HG02571 (cell line): Measurements from ENCODE around the gene ISM1.

Experiments
- ATAC-seq: cut with Tn5 transposase; IDR thresholded peaks from one replicate; pipeline ENCODE4 v1.9.1; 2021; ENCODE audit warnings: mild to moderate bottlenecking, moderate library complexity; ENCODE audit not compliant: unreplicated experiment

The ISM1 gene

DNA sequence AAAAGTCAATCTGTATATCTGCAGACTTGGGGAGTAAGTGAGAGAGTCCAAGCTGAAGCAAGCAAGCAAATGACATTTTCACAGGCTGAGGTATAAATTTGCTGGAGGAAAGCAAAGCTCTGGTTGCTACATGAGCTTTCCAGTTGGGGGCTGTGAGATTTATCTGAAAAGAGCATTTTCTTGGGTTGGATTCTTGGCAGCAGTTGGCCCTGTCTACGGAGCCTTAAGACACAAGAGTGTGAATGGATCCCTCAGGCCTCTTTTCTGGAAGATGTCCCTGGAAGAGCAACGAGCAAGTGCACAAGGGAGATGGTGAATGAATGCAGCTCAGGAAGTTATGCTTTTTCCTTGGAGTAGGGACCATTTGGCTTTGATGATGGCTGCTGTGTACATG, 30.8 kb downstream of the ISM1 start:
- no peak for ATAC-seq

DNA sequence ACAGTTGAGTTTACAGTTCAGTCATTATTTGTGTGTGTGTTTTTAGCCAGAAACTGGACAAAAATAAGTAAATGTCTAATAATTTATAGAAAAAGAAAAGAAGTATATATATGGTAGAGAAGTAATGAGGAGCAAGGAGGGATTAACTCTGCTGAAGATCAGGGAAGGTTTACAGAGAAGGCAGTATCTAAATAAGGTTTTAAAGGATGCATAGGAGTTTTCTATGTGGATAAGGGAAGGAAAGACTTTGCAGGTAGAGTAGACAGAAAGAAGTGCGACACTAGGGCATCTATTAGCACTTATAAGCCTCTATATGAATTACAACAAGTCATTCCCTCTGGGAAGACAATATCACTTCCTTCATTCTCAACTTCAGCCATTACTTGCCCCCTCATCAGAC, 34.3 kb downstream of the ISM1 start:
- no peak for ATAC-seq

DNA sequence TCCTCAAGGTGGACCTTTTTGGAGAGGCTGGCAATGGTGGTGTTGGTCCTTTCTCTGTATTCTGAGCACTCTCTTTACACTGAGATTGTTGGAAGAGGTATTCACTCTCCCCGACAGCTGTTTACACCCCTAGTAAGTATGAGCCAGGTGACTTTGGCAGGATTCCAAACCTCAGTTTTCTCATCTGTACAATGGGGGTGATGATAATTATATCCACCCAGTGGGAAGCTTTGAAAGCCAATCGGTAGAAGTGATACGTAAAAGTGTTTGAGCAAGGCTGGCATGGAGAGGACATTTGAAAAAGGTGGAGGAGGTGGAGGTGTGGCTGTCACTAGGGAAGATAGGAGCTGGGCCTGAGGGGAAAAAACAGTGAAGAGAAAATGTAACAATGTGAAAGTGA, 35.5 kb downstream of the ISM1 start:
- ATAC-seq, result no peak

DNA sequence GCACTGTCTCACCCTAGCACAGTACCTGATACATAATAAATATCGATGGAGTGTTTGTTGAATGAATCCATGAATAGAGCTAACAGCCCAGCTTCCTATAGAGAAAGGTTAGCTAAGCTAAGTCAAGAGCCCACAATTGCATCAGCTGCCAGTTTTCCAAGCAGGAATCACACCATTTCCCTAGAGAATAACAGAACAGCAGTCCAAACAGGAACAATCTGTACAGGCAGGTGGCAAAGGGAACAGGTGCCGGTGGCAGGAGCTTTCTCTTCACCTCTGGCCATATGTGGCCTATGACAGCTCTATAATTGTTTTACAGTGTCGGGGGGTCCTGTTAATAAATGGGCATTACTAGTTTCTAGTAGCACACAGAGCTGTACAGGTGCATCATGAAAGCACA, 38.8 kb downstream of the ISM1 start:
- ATAC-seq, result no peak

DNA sequence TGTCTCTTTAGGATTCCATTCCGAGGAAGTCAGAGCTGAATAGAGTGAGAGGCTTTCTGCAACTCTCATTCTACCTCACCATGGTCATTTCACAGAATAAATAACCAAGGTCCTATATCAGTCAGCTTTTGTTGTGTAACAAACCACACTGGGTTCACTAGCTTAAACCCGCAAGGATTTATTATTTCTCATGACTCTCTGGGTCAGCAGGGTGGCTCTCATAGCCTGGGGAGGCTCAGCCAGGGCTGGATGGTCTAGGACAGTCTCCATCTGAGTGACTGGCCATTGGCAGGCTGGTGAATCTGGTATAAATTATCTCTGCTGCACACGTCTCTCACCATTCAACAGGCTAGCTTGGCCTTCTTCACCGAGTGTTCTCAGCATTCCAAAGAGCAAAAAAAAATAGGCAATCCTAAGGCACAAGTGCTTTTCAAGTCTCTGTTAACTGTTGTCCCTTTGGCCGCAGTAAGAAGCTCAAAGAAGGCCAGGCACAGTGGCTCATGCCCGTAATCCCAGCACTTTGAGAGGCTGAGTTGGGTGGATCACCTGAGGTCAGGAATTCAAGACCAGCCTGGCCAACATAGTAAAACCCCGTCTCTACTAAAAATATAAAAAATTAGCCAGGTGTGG, 39.7 kb downstream of the ISM1 start:
- no peak for ATAC-seq

DNA sequence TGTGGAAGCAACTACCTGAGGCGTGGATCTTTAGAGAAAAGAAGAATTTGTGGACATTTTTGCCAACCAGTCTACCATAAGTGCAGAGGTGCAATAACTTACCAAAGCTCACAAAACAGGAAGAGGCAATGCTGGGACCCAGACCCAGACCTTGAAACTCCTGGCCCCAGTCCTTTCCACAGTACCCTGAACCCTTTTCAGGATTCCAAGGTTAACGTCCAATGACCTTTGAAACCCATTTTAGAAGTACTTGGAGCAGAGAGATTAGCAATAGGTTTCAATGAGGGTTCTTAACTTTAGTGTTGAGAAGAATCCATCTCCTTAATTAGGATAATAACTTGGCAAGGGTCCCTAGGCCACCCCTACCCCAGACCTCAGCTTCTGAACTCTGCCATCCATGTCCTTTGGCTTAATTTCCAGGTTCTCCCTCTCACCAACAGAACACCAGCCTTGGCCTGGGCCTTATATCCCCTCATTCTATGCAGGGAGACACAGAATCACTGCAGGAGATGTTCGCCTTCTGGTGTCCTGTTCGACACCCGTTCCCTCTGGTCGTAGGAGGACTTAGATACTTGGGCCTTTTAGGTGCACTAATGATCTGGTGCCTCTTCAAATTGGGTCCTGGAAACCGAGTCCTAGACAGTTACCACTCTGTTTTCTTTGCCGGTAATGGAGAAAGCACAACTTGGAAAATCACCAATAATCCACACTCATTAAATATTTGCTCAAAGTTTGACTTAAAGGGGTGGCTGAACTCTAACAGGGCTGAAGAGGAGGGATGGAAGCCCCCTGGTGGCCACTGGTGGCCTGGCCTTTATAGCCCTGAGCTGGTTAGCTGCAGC, 40.6 kb downstream of the ISM1 start:
- ATAC-seq, result no peak

DNA sequence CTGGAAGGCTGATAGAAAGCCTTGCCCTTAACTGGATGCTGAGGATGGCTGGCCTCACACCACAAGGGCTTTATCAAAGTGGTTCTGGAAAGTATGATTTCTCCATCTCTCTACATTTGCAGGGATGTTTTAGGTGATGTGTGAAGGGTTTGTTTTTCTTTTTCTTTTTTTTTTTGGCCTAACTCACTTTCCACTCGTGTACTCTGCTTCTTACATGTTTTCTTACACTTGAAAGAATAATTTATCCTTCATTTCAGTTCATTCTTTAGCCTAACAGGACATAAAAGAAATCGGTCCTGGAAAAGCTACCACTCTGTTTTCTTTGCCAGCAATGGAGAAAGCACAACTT, 41.2 kb downstream of the ISM1 start:
- ATAC-seq, result no peak

DNA sequence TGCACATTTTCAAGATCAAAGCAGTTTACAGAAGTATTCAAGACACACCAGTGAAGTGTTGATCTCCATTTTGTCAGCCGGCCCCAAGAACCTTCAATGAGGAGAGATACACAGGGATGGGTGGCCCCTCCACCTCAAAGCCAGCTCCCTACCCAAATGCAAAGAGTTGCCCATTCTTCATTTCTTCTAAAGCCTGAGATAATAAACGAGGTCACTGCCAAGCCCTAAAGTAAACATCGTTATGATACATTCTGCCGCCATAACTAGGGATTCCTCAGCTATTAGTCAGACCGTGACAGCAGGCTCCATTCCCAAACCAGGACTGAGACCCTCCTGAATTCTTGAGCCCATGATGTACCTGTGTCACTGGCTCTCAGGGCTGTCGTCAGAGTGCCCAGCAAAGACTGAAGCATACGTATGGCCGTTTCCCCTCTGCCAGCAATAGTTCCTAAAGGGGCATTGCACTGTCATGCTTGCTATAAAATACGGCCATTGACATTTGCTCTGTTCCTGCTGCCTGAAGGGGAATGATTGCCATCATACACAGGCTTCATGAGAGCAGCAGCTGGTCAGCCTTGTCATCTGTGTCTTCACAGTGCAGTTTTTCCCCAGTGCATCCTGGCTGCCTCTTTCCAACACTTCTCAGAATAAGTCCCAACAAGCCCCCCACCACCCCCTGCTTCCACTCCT, 41.7 kb downstream of the ISM1 start:
- no peak for ATAC-seq

DNA sequence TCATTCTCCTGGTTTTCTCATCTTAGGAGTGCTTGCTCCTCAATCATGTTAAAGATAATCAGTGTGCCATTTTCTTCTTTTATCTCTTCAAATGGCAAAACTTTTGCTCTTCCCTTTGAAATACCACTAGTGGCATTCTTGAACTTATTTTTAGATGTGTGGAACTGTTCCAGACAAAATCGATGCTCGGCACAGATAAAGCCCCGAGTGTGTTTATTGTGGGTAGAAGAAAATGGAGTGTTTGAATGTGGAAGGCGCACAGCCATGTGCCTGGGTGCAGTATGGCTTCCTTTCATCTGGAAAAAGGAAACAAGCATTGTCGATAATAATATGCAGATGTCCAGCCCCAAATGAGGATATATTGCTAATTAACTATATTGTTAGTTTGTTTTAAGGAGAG, 42.4 kb downstream of the ISM1 start:
- ATAC-seq, result no peak

DNA sequence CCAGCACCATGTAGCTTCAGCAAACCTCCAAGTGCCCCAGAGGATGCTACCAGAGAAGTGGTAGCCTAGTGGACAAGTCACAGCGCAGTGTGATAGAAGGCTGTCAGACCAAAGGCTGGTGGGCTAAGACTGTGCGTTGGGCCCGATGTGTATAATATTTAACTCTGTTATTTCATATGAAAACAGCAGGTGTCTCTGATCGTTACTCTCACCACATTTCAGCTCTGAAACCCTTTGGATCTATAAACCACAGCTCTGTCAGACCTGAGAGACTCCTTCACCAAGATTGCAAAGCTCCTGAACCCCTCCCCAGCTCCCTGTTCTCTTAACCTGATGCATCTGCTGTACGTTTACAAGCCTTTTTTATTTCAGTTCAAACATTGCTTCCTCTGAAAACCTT, 43.8 kb downstream of the ISM1 start:
- ATAC-seq, result no peak

DNA sequence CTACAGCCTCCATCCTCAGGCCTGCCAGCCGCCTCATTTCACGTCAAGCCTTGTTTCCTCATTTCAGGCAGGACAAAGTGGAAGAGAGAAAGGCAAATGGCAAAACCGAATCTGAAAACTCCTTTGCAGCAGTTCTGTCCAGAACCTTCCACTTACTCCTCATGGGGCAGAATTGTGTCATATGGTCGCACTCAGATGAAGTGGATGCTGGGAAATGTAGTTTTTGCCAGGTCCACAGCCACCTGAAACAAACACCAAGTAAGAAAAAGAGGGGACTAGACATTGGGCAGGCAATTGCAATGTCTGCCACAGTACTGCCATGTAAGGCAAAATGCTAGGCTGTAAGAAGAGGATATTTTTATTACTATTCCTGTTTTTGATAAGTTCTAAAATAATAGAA, 44.9 kb downstream of the ISM1 start:
- ATAC-seq, result no peak

DNA sequence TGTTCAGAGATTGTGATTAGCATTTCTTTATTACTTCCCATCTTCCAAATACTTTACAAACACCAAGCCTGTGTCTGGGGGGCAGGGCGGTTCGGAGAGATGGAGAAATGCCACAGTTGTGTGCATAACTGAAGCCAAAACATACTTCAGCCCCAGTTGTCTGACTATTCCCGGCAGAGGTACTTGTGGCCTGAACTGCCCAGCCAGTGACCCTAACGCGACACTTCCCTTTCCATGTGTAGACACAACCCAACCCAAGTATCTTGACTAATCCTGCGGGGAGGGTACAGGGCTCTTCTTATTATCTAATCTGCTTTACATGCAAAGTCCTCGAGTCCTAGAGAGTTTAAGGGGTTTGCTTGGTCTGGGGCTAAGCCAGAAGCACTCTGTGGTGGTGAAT, 46.2 kb downstream of the ISM1 start:
- no peak for ATAC-seq

DNA sequence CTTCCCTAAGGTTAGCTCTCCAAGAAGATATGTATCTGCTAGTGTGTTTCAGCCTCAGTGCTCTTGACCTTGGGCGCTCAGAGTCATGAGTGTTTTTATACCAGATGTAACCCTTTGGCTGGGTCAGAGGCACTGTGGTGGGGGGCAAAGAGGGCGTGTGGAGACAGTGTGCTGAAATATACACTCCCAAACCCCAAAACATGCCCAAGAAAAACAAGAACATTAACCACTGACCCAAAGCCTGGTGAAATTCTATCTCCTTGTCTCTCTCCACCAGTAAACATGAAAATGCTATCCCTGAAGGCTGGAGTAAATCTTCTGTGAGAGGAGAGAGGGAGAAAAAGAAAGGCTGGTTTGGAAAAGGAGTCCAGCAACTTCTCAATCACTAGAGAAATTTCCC, 47.9 kb downstream of the ISM1 start:
- no peak for ATAC-seq

DNA sequence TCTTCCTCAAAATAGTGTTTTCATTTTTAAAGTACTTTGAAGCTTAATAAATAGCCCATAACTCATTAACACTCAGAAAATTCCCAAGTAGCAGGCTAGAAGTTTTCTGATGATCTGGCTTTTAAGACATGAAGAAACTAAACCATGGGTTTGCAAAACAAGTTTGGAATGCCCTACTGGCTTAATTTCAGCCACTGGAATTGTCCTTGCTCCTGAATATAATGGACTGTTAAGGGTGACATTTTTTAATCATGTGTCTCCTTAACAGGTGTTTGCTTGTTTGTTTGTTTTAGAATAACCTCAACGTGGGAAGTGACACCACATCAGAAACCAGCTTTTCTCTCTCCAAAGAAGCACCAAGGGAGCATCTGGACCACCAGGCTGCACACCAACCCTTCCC, 49.1 kb downstream of the ISM1 start:
- no peak for ATAC-seq

DNA sequence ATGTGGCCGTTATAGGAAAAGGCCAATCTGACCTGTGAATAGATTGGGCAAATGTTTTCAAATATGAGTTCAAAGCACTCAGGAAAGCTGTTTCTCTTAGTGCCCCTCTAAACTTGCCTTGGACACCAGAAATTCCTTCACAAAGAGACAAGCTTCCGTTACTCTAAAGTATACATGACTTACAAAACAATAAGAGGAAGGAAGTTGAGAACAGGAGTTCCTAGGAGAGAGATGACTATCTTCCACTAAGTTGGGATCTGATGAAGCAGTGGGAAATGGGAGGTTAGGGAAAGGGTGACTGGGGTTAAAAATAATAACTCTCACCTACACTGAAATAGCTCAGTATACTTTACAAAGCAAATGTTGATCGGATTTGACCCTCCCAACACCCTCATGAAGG, 50.0 kb downstream of the ISM1 start:
- ATAC-seq, result no peak

DNA sequence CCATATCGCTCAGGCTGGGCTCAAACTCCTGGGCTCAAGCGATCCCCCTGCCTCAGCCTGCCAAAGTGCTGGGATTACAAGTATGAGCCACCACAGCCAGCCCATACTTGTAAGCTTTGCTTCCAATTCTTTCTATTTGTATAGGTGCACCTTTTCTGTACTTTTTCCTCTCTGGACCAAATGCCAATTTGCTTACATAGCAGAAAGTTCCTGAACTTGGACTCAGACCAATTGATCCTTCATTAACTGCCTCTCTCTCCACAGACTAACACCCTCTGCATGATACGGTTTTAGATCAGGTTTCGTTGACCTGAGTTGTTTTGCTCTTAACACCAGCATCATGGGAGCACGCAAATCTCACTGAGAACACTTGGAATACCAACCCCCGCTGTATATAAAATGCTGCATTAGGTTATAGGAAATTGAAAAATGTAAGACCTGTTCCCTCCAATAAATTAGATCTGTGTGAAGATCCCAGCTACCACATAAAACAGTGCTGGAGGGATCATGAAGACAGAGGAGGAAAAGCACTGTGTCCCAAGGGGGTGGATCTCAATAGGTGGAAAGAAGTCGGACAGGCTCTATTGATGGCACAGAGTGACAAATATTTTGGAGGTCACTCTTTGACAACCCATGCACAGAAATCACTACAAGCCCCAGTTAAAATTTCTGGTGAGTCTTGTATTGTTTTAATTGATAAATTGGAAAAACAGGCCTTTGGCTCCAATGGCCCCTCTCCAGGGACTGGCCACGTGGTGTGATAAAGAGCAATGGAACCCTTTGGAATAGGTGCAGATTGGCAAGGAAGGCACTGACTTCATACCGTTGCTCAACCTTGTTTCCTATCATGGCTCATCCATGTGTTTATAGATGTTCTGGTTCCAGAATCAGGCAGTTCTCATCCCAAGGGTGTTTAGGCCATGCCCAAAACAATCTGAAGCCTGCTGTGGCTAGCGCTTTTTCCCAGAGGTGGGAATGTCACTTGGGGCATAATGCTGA, 51.2 kb downstream of the ISM1 start:
- ATAC-seq, result no peak

DNA sequence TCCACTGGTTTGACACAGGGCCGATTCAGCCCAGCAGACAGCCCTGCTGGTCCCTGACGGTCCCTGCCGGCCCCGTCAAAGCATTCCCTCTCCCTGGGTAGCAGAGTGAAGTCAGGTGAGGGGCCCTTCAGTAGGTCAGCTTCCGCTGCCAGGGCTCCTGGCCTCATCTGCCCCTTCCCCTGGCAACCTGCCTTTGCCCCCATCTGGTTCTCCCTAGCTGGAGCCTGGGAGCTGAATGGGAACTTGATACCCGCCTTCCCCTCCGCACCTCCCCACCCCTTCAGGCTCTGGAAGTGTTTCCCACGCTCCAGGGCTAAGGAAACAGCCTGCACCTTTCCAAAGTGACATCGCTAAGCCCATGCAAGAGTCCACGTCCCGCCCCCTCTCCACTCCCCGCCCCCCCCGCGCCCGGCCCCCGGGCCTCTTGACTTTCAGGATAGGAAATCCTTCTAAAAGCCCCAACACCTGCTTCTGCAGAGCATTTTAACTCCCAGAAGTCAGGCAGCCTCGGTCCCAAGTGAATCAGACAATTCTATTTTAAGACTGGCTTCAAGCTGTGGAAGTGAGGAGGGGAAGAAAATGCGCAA, 53.3 kb downstream of the ISM1 start:
- no peak for ATAC-seq

DNA sequence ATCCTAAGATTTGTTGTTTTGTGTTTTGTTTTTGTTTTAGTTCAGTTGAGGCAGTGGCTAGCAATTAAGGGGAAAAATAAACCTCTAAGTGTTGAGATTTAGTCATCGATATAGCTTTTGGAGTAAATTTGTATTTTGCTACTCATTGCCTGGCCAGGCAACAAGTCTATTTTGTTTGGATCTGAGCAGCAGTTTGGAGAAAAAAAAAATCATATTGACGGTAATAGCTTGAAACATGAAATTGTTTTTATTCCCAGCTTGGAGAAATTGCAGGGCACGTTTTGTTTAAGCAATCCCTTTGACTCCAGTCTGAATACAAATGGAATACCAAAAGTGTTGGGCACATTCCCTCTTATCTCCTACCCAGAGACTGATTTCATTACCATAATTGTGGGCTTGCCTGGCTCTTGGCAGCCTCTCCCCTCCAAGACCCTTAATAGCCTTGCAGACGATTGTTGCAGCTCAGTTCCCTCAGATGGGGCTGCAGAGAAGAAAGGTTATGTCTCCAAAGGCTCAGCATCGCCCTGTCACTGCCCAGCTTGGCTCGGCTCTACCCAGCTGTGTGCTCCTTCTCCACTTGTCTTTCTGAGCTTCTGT, 56.0 kb downstream of the ISM1 start:
- ATAC-seq, result no peak

DNA sequence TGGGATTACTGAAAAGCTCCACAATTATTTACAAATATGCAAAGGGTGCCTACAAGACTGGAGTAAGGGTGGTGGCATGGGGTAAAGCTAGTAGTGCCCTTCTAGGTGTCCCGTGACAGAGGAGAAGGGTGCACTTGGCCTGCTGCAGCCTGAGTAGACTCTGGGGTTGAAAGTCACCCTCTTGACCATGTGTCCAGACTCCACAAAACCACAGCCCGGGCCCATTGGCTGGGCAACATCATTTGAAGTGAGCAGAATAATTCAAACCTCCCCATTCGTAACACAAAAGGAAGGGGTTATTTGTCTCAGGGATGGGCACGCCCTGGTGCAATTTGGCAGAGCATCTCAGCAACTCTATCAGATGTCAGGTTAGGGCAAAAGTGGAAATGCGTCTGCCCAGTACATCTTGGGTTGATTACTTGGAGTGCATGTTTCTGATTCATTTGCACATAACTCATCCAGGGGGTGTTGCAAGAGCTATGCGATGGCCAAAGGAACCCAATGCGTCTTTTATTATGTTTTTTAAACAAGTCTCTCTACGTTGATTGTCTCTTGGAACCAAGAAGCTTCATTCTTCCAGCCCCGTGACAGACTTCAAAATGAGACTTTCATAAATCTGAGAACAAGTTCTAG, 56.7 kb downstream of the ISM1 start:
- no peak for ATAC-seq
